Gastrocnemius medialis (tissue), 4 donors: ENCODE data around the gene ARHGAP19. TPM values are rescaled to one million over a fixed set of nuclear protein-coding genes. Genes with fewer than 3 reads are reported as not detected.

ENCODE experiments used
- ATAC-seq, 2 donors: fragments of 150-250 bp; one replicate each; pipeline ENCODE4 v1.9.1; 2016
- DNase-seq, 2 donors: peaks; one replicate each; pipeline ENCODE4 v3.0.0-alpha.2; 2019
- H3K27ac ChIP-seq, 4 donors: fragments of 200-600 bp; sonication (generic); 1 replicate in 1 of 4; 2 replicates in 3 of 4; pipeline ENCODE4 v1.5.1; 2016 to 2018; ENCODE audit warnings: mild to moderate bottlenecking in 2 of 4, moderate library complexity in 1 of 4
- H3K27me3 ChIP-seq, 3 donors: fragments of 200-600 bp; sonication (generic) in 2 of 3; 1 replicate in 1 of 3; 2 replicates in 2 of 3; pipeline versions ENCODE4 v1.5.1 to v1.6.0; 2016 to 2019; ENCODE audit warnings: mild to moderate bottlenecking in 1 of 3, moderate library complexity in 1 of 3
- H3K36me3 ChIP-seq, 2 donors: fragments of 200-600 bp; sonication (generic) in 1 of 2; one replicate each; pipeline ENCODE4 v1.5.1; 2017 to 2018
- H3K4me1 ChIP-seq, 2 donors: fragments of 200-600 bp; sonication (generic) in 1 of 2; one replicate each; pipeline ENCODE4 v1.5.1; 2016 to 2017; ENCODE audit warnings: mild to moderate bottlenecking in 2 of 2
- H3K4me3 ChIP-seq, 4 donors: fragments of 200-600 bp; sonication (generic) in 3 of 4; 1 replicate in 1 of 4; 2 replicates in 3 of 4; pipeline ENCODE4 v1.5.1; 2016 to 2019; ENCODE audit warnings: mild to moderate bottlenecking in 2 of 4
- H3K9me3 ChIP-seq, 3 donors: fragments of 200-600 bp; sonication (generic) in 2 of 3; 1 replicate in 1 of 3; 2 replicates in 2 of 3; pipeline ENCODE4 v1.5.1; 2016 to 2019
- POLR2A ChIP-seq, 2 donors: fragments of 450-650 bp; IDR thresholded peaks; one replicate each; pipeline ENCODE4 v1.6.1; 2017; ENCODE audit warnings: antibody characterized with exemption in 2 of 2, mild to moderate bottlenecking in 2 of 2, moderate library complexity in 2 of 2
- in situ Hi-C, 4 donors: fragments of 200-750 bp; cut with MboI; loops; one replicate each; pipeline versions ENCODE4 v1.15.0 to v1.8.0; 2017; ENCODE audit warnings: low sequenced_read_pairs in 4 of 4
- intact Hi-C: fragments of 100-400 bp; cut with DNase I; formaldehyde crosslinking; loops from one replicate; pipeline ENCODE4 v1.15.1; 2023; ENCODE audit warnings: low total_unique reads
- total RNA-seq, 4 donors: library from RNA; depleted of rRNA; stranded (reverse); fragments of >200 nt; gene quantifications; one replicate each; pipeline versions ENCODE4 v1.1.0 to v1.2.3, GENCODE V29; 2016
- TF ChIP-seq, protein P1 (sequence below), 5 experiments: fragments of 450-650 bp in 3 of 5; fragments of 200-600 bp in 2 of 5; sonication (generic) in 2 of 5; IDR thresholded peaks in 4 of 5; conservative IDR thresholded peaks in 1 of 5; 1 replicate in 4 of 5; 2 replicates in 1 of 5; pipeline ENCODE4 v1.5.1; 2016 to 2019; ENCODE audit warnings: antibody characterized with exemption in 5 of 5, mild to moderate bottlenecking in 3 of 5, moderate library complexity in 3 of 5

The ARHGAP19 gene
- total RNA-seq, 4 donors from 2014 or later = 1.7 to 12.3 (median 2.4) TPM

DNA sequence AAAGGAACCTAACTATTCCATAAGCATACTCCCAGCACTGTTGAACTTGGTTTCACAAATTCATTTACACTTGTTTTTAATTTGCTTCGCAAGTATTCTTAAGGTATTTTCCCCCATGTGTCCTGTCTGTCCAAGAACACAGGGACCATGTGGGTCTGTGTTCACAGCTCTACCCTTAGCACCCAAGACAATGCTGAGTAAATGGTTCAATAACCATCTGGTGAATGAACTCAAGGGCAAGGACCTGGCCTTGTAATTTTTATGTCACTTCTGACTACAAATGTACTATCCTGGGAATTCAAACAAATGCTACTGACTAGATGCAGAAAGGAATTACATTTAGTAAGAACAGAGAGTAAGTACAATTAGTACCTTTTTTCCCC is 63.7 kb downstream of the ARHGAP19 start:
- in situ Hi-C loops = no loop called here
- H3K9me3 ChIP-seq = no peaks in the 10 kb centered on the region
- ATAC-seq = no peak

DNA sequence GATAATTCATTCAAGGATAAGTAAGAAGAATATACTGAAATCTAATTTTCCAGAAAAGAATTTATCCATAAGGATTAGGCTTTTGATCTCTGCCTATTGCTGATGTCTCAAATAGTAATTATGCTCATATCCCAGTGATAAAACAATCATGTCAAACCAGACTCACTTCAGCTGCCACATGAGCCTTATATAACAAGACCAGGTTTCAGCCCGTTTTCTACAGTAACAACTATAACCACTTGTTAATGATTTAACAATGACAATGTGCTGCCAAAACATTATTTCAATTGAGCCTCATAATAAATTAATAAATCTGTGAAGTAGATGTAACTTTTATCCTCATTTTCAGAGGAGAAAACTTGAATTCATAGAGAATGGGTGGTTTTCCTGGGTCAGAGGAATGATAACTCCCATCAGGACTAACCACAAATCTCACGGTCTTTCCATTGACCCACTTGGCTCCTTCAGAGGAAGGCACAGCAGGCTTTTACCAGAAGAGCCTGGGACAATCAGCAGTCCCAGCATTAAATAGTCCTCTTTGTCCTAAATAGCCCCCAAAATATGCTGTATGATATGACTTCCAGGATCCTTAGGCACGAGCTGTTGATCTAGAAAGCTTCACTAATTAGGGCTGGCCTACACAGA is 64.2 kb downstream of the ARHGAP19 start:
- intact Hi-C loops = no loop called here
- H3K36me3 ChIP-seq = peaks cover 0 to 16% of the 10 kb centered on the region in 2 donors
- H3K27me3 ChIP-seq = no peaks in the 10 kb centered on the region
- H3K9me3 ChIP-seq = no peaks in the 10 kb centered on the region
- H3K27ac ChIP-seq = no peak overlapping the region
- in situ Hi-C loops = no loop called here
- H3K4me3 ChIP-seq = no peak overlapping the region
- no peaks in the 10 kb centered on the region for H3K4me1 ChIP-seq
- DNase-seq (no peak), ATAC-seq (no peak)
- TF ChIP-seq POLR2A (IDR thresholded peaks at IDR 0.05) = no peak
- TF ChIP-seq, protein P1, sequence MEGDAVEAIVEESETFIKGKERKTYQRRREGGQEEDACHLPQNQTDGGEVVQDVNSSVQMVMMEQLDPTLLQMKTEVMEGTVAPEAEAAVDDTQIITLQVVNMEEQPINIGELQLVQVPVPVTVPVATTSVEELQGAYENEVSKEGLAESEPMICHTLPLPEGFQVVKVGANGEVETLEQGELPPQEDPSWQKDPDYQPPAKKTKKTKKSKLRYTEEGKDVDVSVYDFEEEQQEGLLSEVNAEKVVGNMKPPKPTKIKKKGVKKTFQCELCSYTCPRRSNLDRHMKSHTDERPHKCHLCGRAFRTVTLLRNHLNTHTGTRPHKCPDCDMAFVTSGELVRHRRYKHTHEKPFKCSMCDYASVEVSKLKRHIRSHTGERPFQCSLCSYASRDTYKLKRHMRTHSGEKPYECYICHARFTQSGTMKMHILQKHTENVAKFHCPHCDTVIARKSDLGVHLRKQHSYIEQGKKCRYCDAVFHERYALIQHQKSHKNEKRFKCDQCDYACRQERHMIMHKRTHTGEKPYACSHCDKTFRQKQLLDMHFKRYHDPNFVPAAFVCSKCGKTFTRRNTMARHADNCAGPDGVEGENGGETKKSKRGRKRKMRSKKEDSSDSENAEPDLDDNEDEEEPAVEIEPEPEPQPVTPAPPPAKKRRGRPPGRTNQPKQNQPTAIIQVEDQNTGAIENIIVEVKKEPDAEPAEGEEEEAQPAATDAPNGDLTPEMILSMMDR (IDR thresholded peaks at IDR 0.05 in 4 of 5, conservative IDR thresholded peaks at IDR 0.05 in 1 of 5) = no peak

More for the DNA sequence above, 63.7 kb downstream of the ARHGAP19 start:
- no peaks in the 10 kb centered on the region for H3K27me3 ChIP-seq
- intact Hi-C loops = no loop called here
- TF ChIP-seq, protein P1 (IDR thresholded peaks at IDR 0.05 in 4 of 5, conservative IDR thresholded peaks at IDR 0.05 in 1 of 5) = no peak
- no peak for TF ChIP-seq POLR2A (IDR thresholded peaks at IDR 0.05)
- no peaks in the 10 kb centered on the region for H3K4me1 ChIP-seq
- peaks cover 0 to 16% of the 10 kb centered on the region in 2 donors for H3K36me3 ChIP-seq
- no peak overlapping the region for H3K4me3 ChIP-seq
- no peak overlapping the region for H3K27ac ChIP-seq
- DNase-seq = no peak

- in situ Hi-C loops (no loop called here), intact Hi-C loops (no loop called here)
- Histone ChIP-seq H3K36me3 (peaks cover 0 to 16% of the 10 kb centered on the region in 2 donors), H3K4me1 (no peaks in the 10 kb centered on the region), H3K27ac (no peak overlapping the region), H3K4me3 (no peak overlapping the region), H3K27me3 (no peaks in the 10 kb centered on the region), H3K9me3 (no peaks in the 10 kb centered on the region)
- no peak for DNase-seq
- no peak for ATAC-seq
- TF ChIP-seq, protein P1 (IDR thresholded peaks at IDR 0.05 in 4 of 5, conservative IDR thresholded peaks at IDR 0.05 in 1 of 5) = no peak
- no peak for TF ChIP-seq POLR2A (IDR thresholded peaks at IDR 0.05)
These were observed 66.0 kb downstream of the ARHGAP19 start for GRCh38 chr10:97226398-97226797.

- H3K36me3 ChIP-seq = peaks cover 0 to 20% of the 10 kb centered on the region in 2 donors
These were observed 67.7 kb downstream of the ARHGAP19 start for GRCh38 chr10:97224483-97225435.

More at GRCh38 chr10:97224483-97225435, 67.7 kb downstream of the ARHGAP19 start:
- no peaks in the 10 kb centered on the region for H3K9me3 ChIP-seq
- H3K27me3 ChIP-seq = no peaks in the 10 kb centered on the region
- H3K4me1 ChIP-seq = no peaks in the 10 kb centered on the region
- H3K27ac ChIP-seq = no peak overlapping the region
- in situ Hi-C loops (loop anchor here in 1 of 4 donors (25.0 kb wide), 1 partner anchor 837 kb away; no protein-coding TSS in a partner anchor), intact Hi-C loops (no loop called here)
- no peak for DNase-seq
- no peak for ATAC-seq
- no peak overlapping the region for H3K4me3 ChIP-seq
- TF ChIP-seq POLR2A (IDR thresholded peaks at IDR 0.05) = no peak
- TF ChIP-seq, protein P1 (IDR thresholded peaks at IDR 0.05 in 4 of 5, conservative IDR thresholded peaks at IDR 0.05 in 1 of 5) = no peak
